ENCODE results near the gene LCN10.

- TF ChIP-seq EZH2 (IDR thresholded peaks at IDR 0.05; ENCODE audit: insufficient read depth, poor library complexity, severe bottlenecking) = no peak
- no peak for TF ChIP-seq EZH2phosphoT487 (IDR thresholded peaks at IDR 0.05; ENCODE audit: insufficient read depth, low read depth)
Measured at GRCh38 chr9:136746155-136746490, 3.4 kb upstream of the LCN10 start.
